GM21825 (cell line): ENCODE data around the gene TMEM9.

Source experiments
- ATAC-seq: cut with Tn5 transposase; IDR thresholded peaks from one replicate; pipeline ENCODE4 v1.9.1; 2021; ENCODE audit warnings: mild to moderate bottlenecking, moderate library complexity; ENCODE audit not compliant: unreplicated experiment

Gene TMEM9

DNA sequence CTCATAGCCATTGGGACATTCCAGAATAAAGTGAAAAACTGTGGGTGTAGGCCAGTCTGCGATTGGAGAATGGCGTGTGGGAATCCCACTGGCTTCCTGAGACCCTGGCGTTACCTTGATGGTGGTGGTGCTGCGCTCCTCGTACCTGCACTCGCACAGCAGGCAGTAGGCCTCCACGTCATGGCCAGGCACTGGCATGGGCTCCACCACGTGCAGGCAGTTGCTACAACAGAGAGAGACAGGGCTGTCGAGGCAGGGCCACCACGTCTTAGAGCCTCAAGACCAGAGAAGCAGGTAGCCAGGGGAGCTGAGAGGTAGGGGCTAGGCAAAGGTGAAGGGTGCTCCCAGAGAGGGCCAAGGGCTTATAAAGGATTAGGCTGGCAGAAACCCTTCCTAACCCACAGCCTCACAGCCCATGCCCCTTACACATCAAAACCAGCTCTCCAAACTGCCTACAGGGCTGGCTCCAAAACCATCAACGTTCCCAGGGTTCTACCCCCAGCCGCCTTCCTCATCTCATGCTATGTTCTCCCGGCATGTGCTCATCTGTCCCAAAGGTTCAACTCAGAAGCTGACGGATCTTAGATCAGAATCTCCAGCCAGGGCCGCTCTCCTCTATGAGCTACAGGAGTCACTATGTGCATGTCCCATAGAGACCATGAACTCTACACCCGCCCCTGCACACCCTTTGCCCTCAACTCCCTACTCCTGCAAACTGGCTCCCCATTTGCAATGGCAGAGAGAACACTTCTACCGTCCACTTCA, 7.5 kb downstream of the TMEM9 start:
- ATAC-seq = no peak

GRCh38 chr1:201145816-201146215, 8.5 kb downstream of the TMEM9 start:
- no peak for ATAC-seq

GRCh38 chr1:201145132-201145531, 9.1 kb downstream of the TMEM9 start:
- ATAC-seq = no peak

- ATAC-seq = no peak
Observed at GRCh38 chr1:201144701-201145100, 9.6 kb downstream of the TMEM9 start.

- ATAC-seq = no peak
Observed at GRCh38 chr1:201143726-201144635, 10.3 kb downstream of the TMEM9 start.

DNA sequence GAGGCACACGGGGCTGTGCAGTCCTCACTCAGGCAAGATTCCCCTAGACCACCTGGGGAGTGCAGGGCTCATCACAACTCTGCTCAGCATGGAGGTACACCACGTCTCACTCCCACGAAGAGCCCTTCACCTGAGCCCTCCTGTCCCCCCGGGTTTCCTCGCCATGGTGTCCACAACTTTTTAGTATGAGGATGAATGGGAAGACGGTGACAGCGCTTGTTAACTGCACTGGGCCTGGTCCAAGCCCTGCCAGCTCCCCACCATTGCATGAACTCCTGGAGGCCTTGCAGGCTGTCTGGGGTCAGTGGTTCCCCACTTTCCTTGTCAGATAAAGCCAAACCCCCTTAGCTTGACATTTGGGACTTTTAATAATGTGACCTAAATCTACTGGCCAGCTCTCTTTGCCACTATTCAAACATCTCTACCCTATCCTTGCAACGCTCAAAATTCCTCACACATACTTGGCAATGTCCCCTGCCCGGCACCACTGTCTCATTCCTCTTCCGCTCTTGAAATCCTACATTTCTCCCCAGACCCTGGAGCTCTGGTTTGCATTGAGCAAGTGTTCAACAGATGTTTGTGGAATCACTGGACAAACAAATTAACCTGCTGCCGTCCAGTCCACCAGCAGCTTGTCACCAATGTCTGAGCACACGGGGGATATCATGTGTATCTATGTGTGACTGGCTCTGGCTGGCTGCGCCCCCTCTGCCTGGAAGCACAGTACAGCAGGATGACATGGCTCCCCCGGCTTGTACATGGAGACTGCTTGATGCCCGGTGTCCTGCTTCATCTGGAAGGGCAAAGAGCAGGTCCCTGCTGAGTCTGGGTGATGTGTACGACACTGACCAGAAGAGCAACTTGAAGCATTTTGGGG, 11.2 kb downstream of the TMEM9 start:
- no peak for ATAC-seq

DNA sequence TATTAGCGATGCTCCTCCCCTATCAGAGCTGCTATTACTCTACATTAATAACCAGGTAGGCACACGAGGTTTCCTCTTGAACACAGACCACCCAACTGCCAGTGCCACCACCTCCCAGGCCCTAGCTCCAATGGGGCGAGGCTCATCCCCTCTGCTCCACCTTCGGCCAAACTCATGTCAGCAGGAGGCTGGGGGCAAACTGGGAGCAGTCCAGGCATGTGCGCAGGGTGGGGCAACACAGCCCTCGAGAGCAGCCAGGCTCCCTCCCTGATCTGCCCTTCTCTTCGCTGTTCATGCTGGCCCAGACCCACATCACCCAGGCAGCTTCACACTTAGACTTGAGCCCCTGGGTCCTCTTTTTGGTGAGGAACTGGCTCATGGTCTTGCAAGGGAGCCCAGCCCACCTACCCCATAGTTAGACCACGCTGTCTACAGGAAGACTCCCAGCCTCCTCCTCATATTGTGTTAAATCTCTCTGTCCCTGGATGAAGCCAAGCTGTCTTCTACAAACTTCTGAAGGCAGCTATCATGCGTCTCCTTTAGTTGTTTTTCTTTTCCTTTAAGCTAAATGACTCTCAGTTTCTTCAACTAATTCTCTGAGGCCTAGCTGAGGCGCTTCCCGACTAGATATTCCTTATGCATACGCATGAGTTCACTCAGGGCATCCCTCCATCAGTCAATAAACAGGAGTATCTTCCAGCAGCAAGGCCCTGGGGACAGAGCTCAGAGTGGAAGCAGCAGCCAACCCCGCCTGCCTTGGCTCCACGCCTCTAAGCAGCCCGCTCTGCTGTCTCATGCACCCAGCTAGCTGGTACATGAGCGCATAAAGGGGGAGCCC, 12.0 kb downstream of the TMEM9 start:
- ATAC-seq = no peak

GRCh38 chr1:201141418-201141817, 12.9 kb downstream of the TMEM9 start:
- no peak for ATAC-seq

DNA sequence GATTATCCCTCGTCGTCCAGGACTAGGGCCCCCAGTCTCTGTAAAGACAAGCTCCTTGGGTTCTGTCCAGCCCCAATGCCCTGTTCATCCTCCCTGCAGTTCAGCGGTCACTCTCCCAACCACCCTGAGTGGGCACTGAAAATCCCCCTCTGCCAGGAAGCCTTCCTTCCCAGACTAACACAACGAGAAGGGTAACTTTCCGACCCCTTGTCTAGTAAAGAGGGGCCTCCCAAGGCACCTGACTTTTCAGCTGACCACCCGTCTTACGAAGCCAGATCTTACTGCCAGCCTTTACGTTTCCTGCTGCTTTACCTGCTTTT, 13.4 kb downstream of the TMEM9 start:
- no peak for ATAC-seq

DNA sequence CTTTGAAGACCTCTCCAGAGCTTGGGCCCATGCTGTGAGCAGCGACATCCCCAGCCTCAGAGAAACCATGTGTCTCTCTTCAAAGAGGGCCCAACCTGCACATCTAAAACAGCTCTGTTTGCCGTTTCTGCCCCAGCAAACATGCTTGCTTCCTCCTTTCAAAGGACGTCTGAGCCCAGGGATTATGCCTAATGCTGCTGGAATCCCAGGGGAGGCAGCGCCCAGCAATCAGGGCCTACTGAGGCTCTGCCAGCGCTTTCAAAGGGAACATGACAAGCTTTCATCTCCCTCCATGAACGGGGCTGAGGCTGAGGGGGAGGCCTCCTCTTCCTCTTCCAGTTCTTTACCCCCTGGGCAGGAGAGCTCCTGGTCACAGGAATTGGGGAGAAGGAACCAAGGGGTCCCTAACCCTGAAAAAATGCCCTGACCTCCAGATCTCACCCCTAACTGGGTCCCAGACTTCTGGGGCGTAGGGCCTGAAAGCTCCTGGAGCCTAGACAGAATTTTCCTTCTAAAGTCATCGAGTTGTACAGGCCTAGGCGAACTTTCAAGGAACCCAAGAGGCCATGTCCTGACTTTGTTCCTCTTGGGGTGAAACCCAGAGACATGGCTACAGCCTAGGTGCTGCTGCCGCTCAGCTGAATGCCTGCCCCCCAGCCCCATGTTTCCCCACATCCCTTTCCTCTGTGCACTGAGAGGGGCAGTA, 13.9 kb downstream of the TMEM9 start:
- ATAC-seq = no peak

GRCh38 chr1:201139756-201140155, 14.5 kb downstream of the TMEM9 start:
- ATAC-seq = no peak

GRCh38 chr1:201139306-201139705, 15.0 kb downstream of the TMEM9 start:
- ATAC-seq = no peak

GRCh38 chr1:201138311-201138840, 15.9 kb downstream of the TMEM9 start:
- no peak for ATAC-seq

GRCh38 chr1:201137579-201138310, 16.5 kb downstream of the TMEM9 start:
- ATAC-seq = no peak

DNA sequence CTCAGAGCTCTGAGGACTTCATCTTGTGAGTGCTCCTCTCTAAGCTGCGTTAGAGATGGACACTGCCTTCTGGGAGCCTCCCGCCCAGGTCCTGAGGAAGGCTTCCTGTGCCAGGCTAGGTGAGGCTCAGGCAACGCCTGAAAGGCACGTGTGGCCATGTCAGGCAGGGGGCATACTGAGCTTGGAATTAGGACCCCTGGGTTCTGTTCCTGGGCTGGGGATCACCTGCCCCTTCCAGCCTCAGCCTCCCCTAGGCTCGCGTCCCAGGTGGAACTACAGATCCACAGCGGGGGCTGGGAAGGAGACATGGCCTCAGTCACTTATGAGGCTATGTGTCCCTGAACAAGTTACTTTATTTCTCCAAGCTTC, 17.3 kb downstream of the TMEM9 start:
- no peak for ATAC-seq

- ATAC-seq = no peak
Observed at GRCh38 chr1:201136355-201137023, 17.8 kb downstream of the TMEM9 start.

GRCh38 chr1:201134405-201134804, 19.9 kb downstream of the TMEM9 start:
- ATAC-seq = no peak

DNA sequence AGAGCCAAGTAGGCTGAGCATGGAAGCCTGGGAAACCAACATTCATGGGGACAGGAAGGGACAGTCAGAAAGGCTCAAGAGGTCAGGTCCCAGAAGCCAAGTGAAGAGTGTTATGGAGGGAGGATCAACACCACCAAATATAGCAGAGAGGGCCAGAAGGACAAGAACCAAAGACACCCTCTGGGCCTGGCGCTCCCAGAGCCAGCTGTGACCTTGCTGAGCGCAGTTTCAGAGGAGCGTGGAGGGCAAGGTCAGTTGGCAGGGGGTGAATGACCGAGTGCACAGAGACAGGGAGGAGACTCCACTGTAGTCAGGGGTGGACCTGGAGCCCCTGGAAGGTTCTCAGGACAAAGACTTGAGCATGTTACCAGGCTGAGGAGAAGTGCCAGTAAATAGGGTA, 22.9 kb downstream of the TMEM9 start:
- ATAC-seq = no peak
